Measurements from ENCODE around the gene UFD1.

The UFD1 gene

DNA sequence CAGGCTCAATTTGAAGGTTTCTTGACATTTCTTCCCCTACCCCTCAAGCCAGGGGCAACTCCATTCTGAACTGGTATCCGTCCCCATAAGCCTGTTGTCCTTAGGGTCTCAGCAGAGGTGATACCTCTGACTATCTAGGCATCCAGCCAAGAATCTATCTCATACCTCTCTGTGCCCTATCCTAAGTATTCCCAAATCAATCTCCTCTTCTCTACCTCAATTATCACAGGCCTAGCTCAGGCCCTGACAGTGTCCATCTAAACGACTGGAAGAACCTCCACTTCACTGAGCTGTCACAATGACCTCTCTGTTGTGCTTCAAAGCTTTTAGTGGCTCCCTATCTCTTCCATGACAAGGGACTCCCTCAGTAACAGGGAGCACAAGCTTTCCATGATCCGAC, 74.3 kb downstream of the UFD1 start:
- no peak for TF ChIP-seq CTCF (IDR thresholded peaks at IDR 0.05)
- H3K9me3 ChIP-seq, result no peaks in the 10 kb centered on the region
- intact Hi-C loops (cut with DNase I; ENCODE audit: low total_unique reads), result no loop called here
- no peak overlapping the region for H3K4me3 ChIP-seq
- no peaks in the 10 kb centered on the region for H3K4me1 ChIP-seq
- no peak for DNase-seq
- peaks cover 40 to 69% (median 66%) of the 10 kb centered on the region in 3 donors for H3K36me3 ChIP-seq
- no peaks in the 10 kb centered on the region for H3K27me3 ChIP-seq
- H3K27ac ChIP-seq, result no peak overlapping the region

DNA sequence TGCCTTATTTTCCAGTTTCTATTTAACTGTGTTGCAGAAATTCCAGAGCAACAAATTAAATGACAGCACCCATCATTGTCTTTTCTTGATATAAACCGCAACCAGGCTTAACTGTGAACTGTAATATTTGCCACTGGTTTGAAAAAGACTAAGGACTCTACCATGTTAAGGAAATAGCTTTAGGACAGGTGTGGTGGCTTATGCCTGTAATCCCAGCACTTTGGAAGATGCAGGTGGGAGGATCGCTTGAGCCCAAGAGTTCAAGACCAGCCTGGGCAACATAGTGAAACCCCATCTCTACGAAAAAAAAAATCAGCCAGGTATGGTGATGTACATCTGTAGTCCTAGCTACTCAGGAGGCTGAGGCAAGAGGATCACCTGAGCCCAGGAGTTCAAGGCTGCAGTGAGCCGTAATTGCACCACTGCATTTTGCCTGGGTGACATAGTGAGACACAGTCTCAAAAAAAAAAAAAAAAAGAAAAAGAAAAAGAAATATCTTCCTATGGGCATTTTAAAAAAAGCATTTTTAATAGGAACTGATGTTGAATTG, 76.3 kb downstream of the UFD1 start:
- intact Hi-C loops (cut with DNase I; ENCODE audit: low total_unique reads), result no loop called here
- no peaks in the 10 kb centered on the region for H3K27me3 ChIP-seq
- H3K36me3 ChIP-seq, result peaks cover 31 to 70% (median 67%) of the 10 kb centered on the region in 3 donors
- no peak overlapping the region for H3K27ac ChIP-seq
- no peak for DNase-seq
- no peak overlapping the region for H3K4me3 ChIP-seq
- no peak for TF ChIP-seq CTCF (IDR thresholded peaks at IDR 0.05)
- no peaks in the 10 kb centered on the region for H3K4me1 ChIP-seq
- no peaks in the 10 kb centered on the region for H3K9me3 ChIP-seq

DNA sequence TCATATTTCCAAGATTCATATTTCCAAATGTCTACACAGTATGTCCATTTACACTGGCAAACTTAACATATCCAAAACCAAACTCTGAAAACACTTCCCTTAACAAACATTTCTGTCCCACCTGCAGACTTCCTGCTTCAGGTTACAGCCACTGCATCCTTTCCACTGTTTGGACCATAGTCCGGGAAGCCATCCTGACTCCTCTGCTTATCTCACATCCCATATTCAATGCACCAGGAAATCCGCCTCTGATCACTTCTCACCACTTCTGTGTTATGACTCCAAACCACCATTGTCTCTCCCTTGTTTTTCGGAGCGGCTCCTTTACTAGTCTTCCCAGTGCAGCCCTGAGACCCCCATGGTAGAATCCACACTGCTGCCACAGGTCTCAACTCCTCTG, 77.5 kb downstream of the UFD1 start:
- Histone ChIP-seq H3K4me3 (no peak overlapping the region), H3K4me1 (no peaks in the 10 kb centered on the region), H3K9me3 (no peaks in the 10 kb centered on the region), H3K27ac (no peak overlapping the region), H3K27me3 (no peaks in the 10 kb centered on the region), H3K36me3 (peaks cover 32 to 72% (median 67%) of the 10 kb centered on the region in 3 donors)
- no peak for DNase-seq
- TF ChIP-seq CTCF (IDR thresholded peaks at IDR 0.05), result no peak
- intact Hi-C loops (cut with DNase I; ENCODE audit: low total_unique reads), result no loop called here

- DNase-seq, result no peak
- no peak overlapping the region for H3K27ac ChIP-seq
- TF ChIP-seq CTCF (IDR thresholded peaks at IDR 0.05), result no peak
- no peak overlapping the region for H3K4me3 ChIP-seq
- no peaks in the 10 kb centered on the region for H3K9me3 ChIP-seq
- no peaks in the 10 kb centered on the region for H3K27me3 ChIP-seq
- H3K4me1 ChIP-seq, result no peaks in the 10 kb centered on the region
- intact Hi-C loops (cut with DNase I; ENCODE audit: low total_unique reads), result no loop called here
- peaks cover 32 to 72% (median 67%) of the 10 kb centered on the region in 3 donors for H3K36me3 ChIP-seq
Observed at GRCh38 chr22:19400881-19401280, 78.1 kb downstream of the UFD1 start.

All from tibial artery (tissue), 4 donors.